ENCODE measurements around the gene ANKDD1A.

The ANKDD1A gene

GRCh38 chr15:64926661-64927060 is 15.0 kb downstream of the ANKDD1A start:
- no peak for DNase-seq

- DNase-seq = no peak
These were observed 17.0 kb downstream of the ANKDD1A start for GRCh38 chr15:64928626-64929220.

- no peak for DNase-seq
These were observed 18.4 kb downstream of the ANKDD1A start for GRCh38 chr15:64930019-64930652.

GRCh38 chr15:64930778-64931371 is 19.2 kb downstream of the ANKDD1A start:
- DNase-seq = no peak

GRCh38 chr15:64931381-64931780 is 19.7 kb downstream of the ANKDD1A start:
- no peak for DNase-seq

- DNase-seq = no peak
These were observed 22.3 kb downstream of the ANKDD1A start for GRCh38 chr15:64934023-64934422.

- DNase-seq = no peak
These were observed 26.5 kb downstream of the ANKDD1A start for GRCh38 chr15:64938192-64938591.

GRCh38 chr15:64942356-64942755 is 30.7 kb downstream of the ANKDD1A start:
- no peak for DNase-seq

GRCh38 chr15:64943512-64944225 is 32.0 kb downstream of the ANKDD1A start:
- DNase-seq = no peak

- no peak for DNase-seq
These were observed 33.3 kb downstream of the ANKDD1A start for GRCh38 chr15:64944961-64945360.

- no peak for DNase-seq
These were observed 35.5 kb downstream of the ANKDD1A start for GRCh38 chr15:64947211-64947610.

- no peak for DNase-seq
These were observed 37.2 kb downstream of the ANKDD1A start for GRCh38 chr15:64948916-64949315.

- DNase-seq = no peak
These were observed 37.9 kb downstream of the ANKDD1A start for GRCh38 chr15:64949383-64950186.

- DNase-seq = no peak
These were observed 39.2 kb downstream of the ANKDD1A start for GRCh38 chr15:64950888-64951287.

GRCh38 chr15:64951777-64952418 is 40.2 kb downstream of the ANKDD1A start:
- no peak for DNase-seq

- DNase-seq = no peak
These were observed 42.7 kb downstream of the ANKDD1A start for GRCh38 chr15:64954395-64954794.

GRCh38 chr15:64959128-64959527 is 47.4 kb downstream of the ANKDD1A start:
- no peak for DNase-seq

GRCh38 chr15:64960153-64960552 is 48.5 kb downstream of the ANKDD1A start:
- no peak for DNase-seq

- no peak for DNase-seq
These were observed 49.3 kb downstream of the ANKDD1A start for GRCh38 chr15:64961013-64961412.

- DNase-seq = no peak
These were observed 57.7 kb downstream of the ANKDD1A start for GRCh38 chr15:64969401-64969800.

GRCh38 chr15:64970698-64971097 is 59.0 kb downstream of the ANKDD1A start:
- no peak for DNase-seq

- DNase-seq = no peak
These were observed 63.7 kb downstream of the ANKDD1A start for GRCh38 chr15:64975390-64975789.
